Liver (tissue), 9 donors: ENCODE data around the gene PIH1D2. TPM values are rescaled to one million over a fixed set of nuclear protein-coding genes. Genes with fewer than 3 reads are reported as not detected.

Experiments used
- DNase-seq: peaks from one replicate; pipeline ENCODE4 v3.0.0-alpha.2; 2017; ENCODE audit warnings: low spot score
- H3K27ac ChIP-seq, 2 donors: one replicate each; pipeline ENCODE4 v1.7.0; 2013; ENCODE audit warnings: inconsistent platforms in 2 of 2, low read length in 2 of 2, control low read depth in 1 of 2, low read depth in 1 of 2, mild to moderate bottlenecking in 1 of 2
- H3K27me3 ChIP-seq, 4 donors: one replicate each; pipeline versions ENCODE4 v1.6.1 to v1.7.0; 2013; ENCODE audit warnings: low read length in 3 of 4, inconsistent platforms in 1 of 4, mild to moderate bottlenecking in 1 of 4, moderate library complexity in 1 of 4; ENCODE audit not compliant: control insufficient read depth in 4 of 4, insufficient read depth in 4 of 4
- H3K36me3 ChIP-seq, 4 donors: one replicate each; pipeline versions ENCODE4 v1.6.1 to v1.7.0; 2013; ENCODE audit warnings: low read length in 3 of 4, mild to moderate bottlenecking in 3 of 4, low read depth in 1 of 4, moderate library complexity in 1 of 4; ENCODE audit not compliant: control insufficient read depth in 4 of 4, insufficient read depth in 3 of 4
- H3K4me1 ChIP-seq, 4 donors: one replicate each; pipeline versions ENCODE4 v1.6.1 to v1.7.0; 2013; ENCODE audit warnings: low read length in 3 of 4, mild to moderate bottlenecking in 3 of 4, moderate library complexity in 1 of 4; ENCODE audit not compliant: control insufficient read depth in 4 of 4, insufficient read depth in 4 of 4
- H3K4me3 ChIP-seq, 3 donors: one replicate each; pipeline versions ENCODE4 v1.6.1 to v1.7.0; 2013; ENCODE audit warnings: low read length in 3 of 3, control low read depth in 1 of 3, low read depth in 1 of 3, mild to moderate bottlenecking in 1 of 3
- H3K9ac ChIP-seq, 2 donors: one replicate each; pipeline ENCODE4 v1.7.0; 2013; ENCODE audit warnings: low read length in 2 of 2, mild to moderate bottlenecking in 2 of 2, moderate library complexity in 2 of 2, control low read depth in 1 of 2, low read depth in 1 of 2
- H3K9me3 ChIP-seq, 4 donors: one replicate each; pipeline versions ENCODE4 v1.6.1 to v1.7.0; 2013; ENCODE audit warnings: low read length in 3 of 4; ENCODE audit not compliant: control insufficient read depth in 4 of 4
- ATF3 ChIP-seq: IDR thresholded peaks from 2 replicates; pipeline ENCODE4 v1.6.1; 2016; ENCODE audit warnings: antibody characterized with exemption
- CTCF ChIP-seq: fragments of 150-350 bp; IDR thresholded peaks from 2 replicates; pipeline ENCODE4 v1.5.1; 2017; ENCODE audit warnings: improper control_type of control experiment, low read depth, low read length; ENCODE audit not compliant: missing input control
- EGR1 ChIP-seq, 2 donors: IDR thresholded peaks; 2 replicates each; pipeline ENCODE4 v1.6.1; 2016 to 2018; ENCODE audit warnings: antibody characterized with exemption in 2 of 2, low read depth in 2 of 2
- FOXA1 ChIP-seq: IDR thresholded peaks from 2 replicates; pipeline ENCODE4 v1.6.1; 2016; ENCODE audit warnings: antibody characterized with exemption
- FOXA2 ChIP-seq: IDR thresholded peaks from 2 replicates; pipeline ENCODE4 v1.6.1; 2016; ENCODE audit warnings: antibody characterized with exemption
- GABPA ChIP-seq, 2 donors: IDR thresholded peaks in 1 of 2; conservative IDR thresholded peaks in 1 of 2; 2 replicates each; pipeline ENCODE4 v1.6.1; 2016; ENCODE audit warnings: antibody characterized with exemption in 2 of 2, mild to moderate bottlenecking in 1 of 2, moderate library complexity in 1 of 2
- HNF4A ChIP-seq, 2 donors: conservative IDR thresholded peaks; 2 replicates each; pipeline ENCODE4 v1.6.1; 2016; ENCODE audit warnings: antibody characterized with exemption in 2 of 2, mild to moderate bottlenecking in 2 of 2
- HNF4G ChIP-seq: IDR thresholded peaks from 2 replicates; pipeline ENCODE4 v1.6.1; 2016; ENCODE audit warnings: antibody characterized with exemption
- JUND ChIP-seq, 2 donors: IDR thresholded peaks; 2 replicates each; pipeline ENCODE4 v1.6.1; 2016; ENCODE audit warnings: antibody characterized with exemption in 2 of 2
- MAX ChIP-seq: IDR thresholded peaks from 2 replicates; pipeline ENCODE4 v1.6.1; 2016; ENCODE audit warnings: antibody characterized with exemption
- NR2F2 ChIP-seq: IDR thresholded peaks from 2 replicates; pipeline ENCODE4 v1.6.1; 2016; ENCODE audit warnings: antibody characterized with exemption
- RAD21 ChIP-seq, 2 donors: IDR thresholded peaks; 2 replicates each; pipeline ENCODE4 v1.6.1; 2016; ENCODE audit warnings: antibody characterized with exemption in 2 of 2, mild to moderate bottlenecking in 2 of 2
- REST ChIP-seq: IDR thresholded peaks from 2 replicates; pipeline ENCODE4 v1.6.1; 2016; ENCODE audit warnings: antibody characterized with exemption, mild to moderate bottlenecking
- RXRA ChIP-seq, 2 donors: IDR thresholded peaks; 2 replicates each; pipeline ENCODE4 v1.6.1; 2017 to 2018; ENCODE audit warnings: antibody characterized with exemption in 2 of 2, mild to moderate bottlenecking in 1 of 2
- TAF1 ChIP-seq: conservative IDR thresholded peaks from 2 replicates; pipeline ENCODE4 v1.6.1; 2016; ENCODE audit warnings: antibody characterized with exemption, mild to moderate bottlenecking
- YY1 ChIP-seq: IDR thresholded peaks from 2 replicates; pipeline ENCODE4 v1.6.1; 2016; ENCODE audit warnings: antibody characterized with exemption, mild to moderate bottlenecking
- ZBTB33 ChIP-seq: IDR thresholded peaks from 2 replicates; pipeline ENCODE4 v1.6.1; 2016; ENCODE audit warnings: antibody characterized with exemption
- WGBS: extraction: QIAGEN DNeasy Blood & Tissue Kit; methylation state at CpG from one replicate; pipeline ENCODE4 v1.1.7; 2013; 5-methylcytosine and 5-hydroxymethylcytosine counted together
- polyA plus RNA-seq, 2 donors: library from polyadenylated mRNA; stranded (reverse) in 1 of 2; unstranded in 1 of 2; fragments of 200-250 nt in 1 of 2; fragments of >200 nt in 1 of 2; fragmentation: Nextera tagmentation in 1 of 2; extraction: Ambion mirVana in 1 of 2; gene quantifications; one replicate each; pipeline versions ENCODE4 v1.2.1 to v1.2.3, GENCODE V29; 2013 to 2015
- total RNA-seq, 2 donors: library from RNA; depleted of rRNA; stranded (reverse); fragments of >200 nt; gene quantifications; one replicate each; pipeline ENCODE4 v1.2.3, GENCODE V29; 2014
- donor health status: healthy.
- donor health status: healthy.
- donor health status: healthy.
- donor health status: healthy.
- donor health status: healthy.

PIH1D2 gene
- total and polyA plus RNA-seq, 4 donors, result 0.25 to 0.52 (median 0.43) TPM

- no peak for TF ChIP-seq YY1
- no peak for TF ChIP-seq REST
- TF ChIP-seq GABPA (IDR thresholded peaks at IDR 0.05 in 1 of 2, conservative IDR thresholded peaks at IDR 0.05 in 1 of 2), result no peak
- TF ChIP-seq HNF4A (conservative IDR thresholded peaks at IDR 0.05), result no peak
- no peak for TF ChIP-seq EGR1 (IDR thresholded peaks at IDR 0.05; ENCODE audit: low read depth in 2 of 2)
- no peak for TF ChIP-seq HNF4G
- no peak for TF ChIP-seq ATF3
- no peak for TF ChIP-seq CTCF
- TF ChIP-seq JUND (IDR thresholded peaks at IDR 0.05), result no peak
- no peak overlapping the region for H3K4me3 ChIP-seq
- DNase-seq, result no peak
- peaks cover 8 to 50% (median 39%) of the 10 kb centered on the region in 4 donors for H3K36me3 ChIP-seq
- H3K27ac ChIP-seq, result no peak overlapping the region
- no peak overlapping the region for H3K9ac ChIP-seq
- H3K4me1 ChIP-seq, result no peaks in the 10 kb centered on the region
- 88% methylated on average over 3 of the region's 3 CpGs for WGBS
- no peaks in the 10 kb centered on the region for H3K27me3 ChIP-seq
- no peaks in the 10 kb centered on the region for H3K9me3 ChIP-seq
Measured at GRCh38 chr11:112050721-112051120, 23.1 kb downstream of the PIH1D2 start.

GRCh38 chr11:112049777-112050176, 24.0 kb downstream of the PIH1D2 start:
- no peaks in the 10 kb centered on the region for H3K9me3 ChIP-seq
- peaks cover 8 to 56% (median 46%) of the 10 kb centered on the region in 4 donors for H3K36me3 ChIP-seq
- no peak overlapping the region for H3K9ac ChIP-seq
- no peak for DNase-seq
- no peak overlapping the region for H3K4me3 ChIP-seq
- no peaks in the 10 kb centered on the region for H3K27me3 ChIP-seq
- H3K27ac ChIP-seq, result no peak overlapping the region
- WGBS, result 50% methylated on average over 2 of the region's 2 CpGs
- no peaks in the 10 kb centered on the region for H3K4me1 ChIP-seq
- TF ChIP-seq FOXA2 (no peak), EGR1 (IDR thresholded peaks at IDR 0.05; ENCODE audit: low read depth in 2 of 2) (no peak), RXRA (IDR thresholded peaks at IDR 0.05) (no peak), CTCF (no peak), MAX (no peak), HNF4A (conservative IDR thresholded peaks at IDR 0.05) (no peak), NR2F2 (no peak), REST (no peak), GABPA (IDR thresholded peaks at IDR 0.05 in 1 of 2, conservative IDR thresholded peaks at IDR 0.05 in 1 of 2) (no peak), ATF3 (no peak), HNF4G (no peak), JUND (IDR thresholded peaks at IDR 0.05) (no peak), ZBTB33 (no peak), YY1 (no peak), TAF1 (no peak), RAD21 (IDR thresholded peaks at IDR 0.05) (no peak), FOXA1 (no peak)
